CD4-positive, alpha-beta T cell (primary cell): ENCODE measurements around the gene TRPM5. TPM values are rescaled to one million over a fixed set of nuclear protein-coding genes. Genes with fewer than 3 reads are reported as not detected.

Source experiments
- ATAC-seq: fragments of 200-7000 bp; cut with Tn5 transposase; one replicate; pipeline ENCODE4 v1.10.0; 2022; ENCODE audit warnings: mild to moderate bottlenecking; ENCODE audit not compliant: poor library complexity
- CTCF ChIA-PET: fragments of 350-600 bp; sonication (Branson Sonifier 250); formaldehyde crosslinking; loops from one replicate; lab custom pipeline; 2021; ENCODE audit warnings: antibody characterized with exemption, inconsistent platforms; lab: Charles Lee
- POLR2A ChIA-PET: fragments of 350-600 bp; sonication (Branson Sonifier 250); formaldehyde crosslinking; loops from one replicate; lab custom pipeline; 2021; ENCODE audit warnings: antibody characterized with exemption, inconsistent platforms; lab: Charles Lee
- DNase-seq, 14 experiments: peaks; one replicate each; pipeline ENCODE4 v3.0.0-alpha.2; 2013 to 2020; ENCODE audit warnings: mixed read lengths in 2 of 14
- H3K27ac ChIP-seq, 2 donors: one replicate each; pipeline versions ENCODE4 v1.5.1 to v1.7.0; 2013; ENCODE audit warnings: low read length in 2 of 2, low read depth in 1 of 2, mild to moderate bottlenecking in 1 of 2
- H3K27me3 ChIP-seq, 2 experiments: 1 replicate in 1 of 2; 2 replicates in 1 of 2; pipeline versions ENCODE4 v1.6.1 to v1.7.0; 2013; ENCODE audit warnings: low read length in 2 of 2, control low read depth in 1 of 2, mild to moderate bottlenecking in 1 of 2, moderate library complexity in 1 of 2; ENCODE audit not compliant: insufficient read depth in 2 of 2, control insufficient read depth in 1 of 2
- H3K36me3 ChIP-seq: one replicate; pipeline ENCODE4 v1.6.1; 2013; ENCODE audit warnings: low read length, control low read depth; ENCODE audit not compliant: insufficient read depth
- H3K4me1 ChIP-seq: one replicate; pipeline ENCODE4 v1.6.1; 2013; ENCODE audit warnings: low read length, control low read depth; ENCODE audit not compliant: insufficient read depth
- H3K4me3 ChIP-seq: one replicate; pipeline ENCODE4 v1.5.1; 2013; ENCODE audit warnings: mild to moderate bottlenecking, low read length, moderate library complexity
- H3K9me3 ChIP-seq, 2 experiments: 1 replicate in 1 of 2; 2 replicates in 1 of 2; pipeline versions ENCODE4 v1.6.1 to v1.7.0; 2013; ENCODE audit warnings: low read length in 2 of 2, mild to moderate bottlenecking in 2 of 2, control low read depth in 1 of 2, moderate library complexity in 1 of 2; ENCODE audit not compliant: control insufficient read depth in 1 of 2, insufficient read depth in 1 of 2
- H3K27ac Mint-ChIP-seq: one replicate; pipeline ENCODE4 v1.8.0; 2020; ENCODE audit warnings: mixed read lengths
- H3K27me3 Mint-ChIP-seq: one replicate; pipeline ENCODE4 v1.8.0; 2021; ENCODE audit warnings: mixed read lengths
- H3K36me3 Mint-ChIP-seq: one replicate; pipeline ENCODE4 v1.8.0; 2021; ENCODE audit warnings: low read depth, mixed read lengths
- H3K4me1 Mint-ChIP-seq: one replicate; pipeline ENCODE4 v1.8.0; 2021; ENCODE audit warnings: low read depth, mixed read lengths
- H3K4me3 Mint-ChIP-seq: one replicate; pipeline ENCODE4 v1.8.0; 2020; ENCODE audit warnings: mild to moderate bottlenecking, mixed read lengths
- H3K9me3 Mint-ChIP-seq: one replicate; pipeline ENCODE4 v1.8.0; 2020; ENCODE audit warnings: mixed read lengths
- CTCF ChIP-seq: fragments of 200-600 bp; IDR thresholded peaks from one replicate; pipeline ENCODE4 v1.8.0; 2022; ENCODE audit warnings: antibody characterized with exemption, mild to moderate bottlenecking
- intact Hi-C, 2 experiments: fragments of 100-400 bp; cut with DNase I in 1 of 2; cut with micrococcal nuclease in 1 of 2; formaldehyde crosslinking; loops; one replicate each; pipeline versions ENCODE4 v1.15.1 to v1.9.0; 2023 to 2025; cut with DNase I, micrococcal nuclease
- total RNA-seq, 174 experiments: library from RNA in 2 of 174; stranded (reverse) in 2 of 174; gene quantifications; one replicate each; pipeline ENCODE4 v1.2.3 and lab custom pipeline; 2021 to 2026

TRPM5 gene
- total RNA-seq, 2 experiments from 2014 or later = 0.91 to 1.3 TPM

GRCh38 chr11:2472428-2473186 is 28.3 kb upstream of the TRPM5 start:
- H3K36me3 ChIP-seq = no peaks in the 10 kb centered on the region
- no peak overlapping the region for H3K27ac Mint-ChIP-seq
- H3K9me3 Mint-ChIP-seq = no peaks in the 10 kb centered on the region
- no peaks in the 10 kb centered on the region for H3K27me3 Mint-ChIP-seq
- H3K4me3 ChIP-seq = no peak overlapping the region
- peaks cover 17% of the 10 kb centered on the region for H3K4me1 ChIP-seq
- no peaks in the 10 kb centered on the region for H3K27me3 ChIP-seq
- ChIA-PET CTCF (no interaction called here), POLR2A (no interaction called here)
- H3K4me1 Mint-ChIP-seq = peaks cover 35% of the 10 kb centered on the region
- DNase-seq = no peak
- H3K4me3 Mint-ChIP-seq = no peak overlapping the region
- no peak for ATAC-seq
- peaks cover 21% of the 10 kb centered on the region for H3K36me3 Mint-ChIP-seq
- intact Hi-C loops = no loop called here
- H3K9me3 ChIP-seq = no peaks in the 10 kb centered on the region
- no peak overlapping the region for H3K27ac ChIP-seq
- no peak for TF ChIP-seq CTCF

GRCh38 chr11:2471804-2472096 is 27.4 kb upstream of the TRPM5 start:
- Mint-ChIP-seq H3K27ac (no peak overlapping the region), H3K27me3 (no peaks in the 10 kb centered on the region), H3K4me3 (no peak overlapping the region), H3K9me3 (no peaks in the 10 kb centered on the region), H3K4me1 (peaks cover 43% of the 10 kb centered on the region), H3K36me3 (peaks cover 17% of the 10 kb centered on the region)
- ChIA-PET POLR2A (no interaction called here), CTCF (no interaction called here)
- intact Hi-C loops = no loop called here
- no peak for TF ChIP-seq CTCF
- Histone ChIP-seq H3K4me1 (peaks cover 25% of the 10 kb centered on the region), H3K36me3 (no peaks in the 10 kb centered on the region), H3K4me3 (no peak overlapping the region), H3K27me3 (no peaks in the 10 kb centered on the region), H3K9me3 (no peaks in the 10 kb centered on the region), H3K27ac (no peak overlapping the region)
- ATAC-seq (no peak), DNase-seq (no peak)

- ChIA-PET CTCF (no interaction called here), POLR2A (no interaction called here)
- intact Hi-C loops = no loop called here
- no peaks in the 10 kb centered on the region for H3K9me3 ChIP-seq
- H3K36me3 Mint-ChIP-seq = peaks cover 11% of the 10 kb centered on the region
- no peak overlapping the region for H3K4me3 Mint-ChIP-seq
- H3K27ac Mint-ChIP-seq = no peak overlapping the region
- peaks cover 49% of the 10 kb centered on the region for H3K4me1 Mint-ChIP-seq
- TF ChIP-seq CTCF = no peak
- H3K27me3 Mint-ChIP-seq = no peaks in the 10 kb centered on the region
- no peaks in the 10 kb centered on the region for H3K9me3 Mint-ChIP-seq
- H3K4me1 ChIP-seq = peaks cover 30% of the 10 kb centered on the region
- no peaks in the 10 kb centered on the region for H3K27me3 ChIP-seq
- H3K27ac ChIP-seq = no peak overlapping the region
- H3K4me3 ChIP-seq = no peak overlapping the region
- DNase-seq (no peak), ATAC-seq (no peak)
- H3K36me3 ChIP-seq = no peaks in the 10 kb centered on the region
Measured at GRCh38 chr11:2471048-2471803, 26.9 kb upstream of the TRPM5 start.
